ENCODE data around the gene MTFR2. TPM values are rescaled to one million over a fixed set of nuclear protein-coding genes. Genes with fewer than 3 reads are reported as not detected.

The MTFR2 gene
- total and polyA plus RNA-seq, 2 of the 13 experiments (the other 11 are each of a cell fraction or from before 2014, with no cell fraction given), result 6.7 to 10.7 TPM

DNA sequence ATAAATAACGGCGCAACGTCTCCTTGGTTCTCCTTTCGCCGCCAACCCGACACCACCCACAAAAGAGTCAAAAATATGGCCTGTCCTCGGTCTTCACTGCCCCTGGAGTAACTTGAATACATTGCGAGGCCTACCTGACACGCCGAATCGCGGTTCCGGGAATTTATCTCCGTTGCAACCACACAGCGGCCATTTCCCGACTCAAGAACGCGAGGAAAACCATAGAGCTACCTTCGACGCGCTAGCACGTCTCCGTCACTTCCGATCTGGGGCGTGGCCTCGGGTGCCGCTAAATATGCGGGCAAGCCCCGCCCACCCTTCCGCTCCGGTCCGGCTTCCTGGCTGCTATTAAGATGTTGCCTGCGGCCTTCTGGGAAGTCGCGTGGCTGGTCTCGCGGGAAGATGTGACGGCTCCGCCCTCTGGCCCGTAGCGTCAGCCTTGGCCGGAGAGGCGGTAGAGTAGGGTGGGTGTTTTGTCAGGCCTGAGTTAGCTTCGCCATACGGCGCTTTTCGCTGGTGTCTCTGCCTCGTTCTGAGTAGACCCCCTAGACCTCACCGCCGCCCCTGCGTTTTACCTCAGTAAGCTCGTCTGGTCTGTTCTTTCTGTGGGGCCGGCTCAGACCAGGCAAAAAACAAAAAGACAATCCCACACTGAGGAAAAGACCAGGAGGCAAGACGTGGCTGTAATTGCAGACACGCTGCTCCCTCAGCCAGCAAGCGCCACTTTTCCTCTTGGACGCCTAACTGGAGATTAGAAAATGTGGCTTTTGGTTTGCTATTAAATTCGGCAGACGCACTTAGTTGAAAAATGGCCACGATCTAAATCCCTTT, 39.7 kb upstream of the MTFR2 start, which contains the start of gene BCLAF1 (continued):
- 0 out of 2 replicates have a peak, but pooled peaks have one; percentile 2 for TF ChIP-seq ZSCAN9 (CRISPR knock-in tag; IDR thresholded peaks at IDR 0.05; ENCODE audit: borderline replicate concordance)
- no peak for TF ChIP-seq ZKSCAN1 (IDR thresholded peaks at IDR 0.05; ENCODE audit: low read length)
- TF ChIP-seq ZNF264 (CRISPR knock-in tag; IDR thresholded peaks at IDR 0.05), result no peak; the same call in none of the 2 replicates
- 0 out of 2 replicates have a peak, but pooled peaks have one; percentile 55 for TF ChIP-seq JUN (CRISPR knock-in tag; IDR thresholded peaks at IDR 0.05)
- TF ChIP-seq, protein P1, sequence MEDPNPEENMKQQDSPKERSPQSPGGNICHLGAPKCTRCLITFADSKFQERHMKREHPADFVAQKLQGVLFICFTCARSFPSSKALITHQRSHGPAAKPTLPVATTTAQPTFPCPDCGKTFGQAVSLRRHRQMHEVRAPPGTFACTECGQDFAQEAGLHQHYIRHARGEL (CRISPR knock-in tag; IDR thresholded peaks at IDR 0.05), result no peak
- TF ChIP-seq, protein P2, sequence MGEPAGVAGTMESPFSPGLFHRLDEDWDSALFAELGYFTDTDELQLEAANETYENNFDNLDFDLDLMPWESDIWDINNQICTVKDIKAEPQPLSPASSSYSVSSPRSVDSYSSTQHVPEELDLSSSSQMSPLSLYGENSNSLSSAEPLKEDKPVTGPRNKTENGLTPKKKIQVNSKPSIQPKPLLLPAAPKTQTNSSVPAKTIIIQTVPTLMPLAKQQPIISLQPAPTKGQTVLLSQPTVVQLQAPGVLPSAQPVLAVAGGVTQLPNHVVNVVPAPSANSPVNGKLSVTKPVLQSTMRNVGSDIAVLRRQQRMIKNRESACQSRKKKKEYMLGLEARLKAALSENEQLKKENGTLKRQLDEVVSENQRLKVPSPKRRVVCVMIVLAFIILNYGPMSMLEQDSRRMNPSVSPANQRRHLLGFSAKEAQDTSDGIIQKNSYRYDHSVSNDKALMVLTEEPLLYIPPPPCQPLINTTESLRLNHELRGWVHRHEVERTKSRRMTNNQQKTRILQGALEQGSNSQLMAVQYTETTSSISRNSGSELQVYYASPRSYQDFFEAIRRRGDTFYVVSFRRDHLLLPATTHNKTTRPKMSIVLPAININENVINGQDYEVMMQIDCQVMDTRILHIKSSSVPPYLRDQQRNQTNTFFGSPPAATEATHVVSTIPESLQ (CRISPR knock-in tag; conservative IDR thresholded peaks at IDR 0.05), result no peak; the same call in 1 of the 2 replicates
- TF ChIP-seq, protein P3, sequence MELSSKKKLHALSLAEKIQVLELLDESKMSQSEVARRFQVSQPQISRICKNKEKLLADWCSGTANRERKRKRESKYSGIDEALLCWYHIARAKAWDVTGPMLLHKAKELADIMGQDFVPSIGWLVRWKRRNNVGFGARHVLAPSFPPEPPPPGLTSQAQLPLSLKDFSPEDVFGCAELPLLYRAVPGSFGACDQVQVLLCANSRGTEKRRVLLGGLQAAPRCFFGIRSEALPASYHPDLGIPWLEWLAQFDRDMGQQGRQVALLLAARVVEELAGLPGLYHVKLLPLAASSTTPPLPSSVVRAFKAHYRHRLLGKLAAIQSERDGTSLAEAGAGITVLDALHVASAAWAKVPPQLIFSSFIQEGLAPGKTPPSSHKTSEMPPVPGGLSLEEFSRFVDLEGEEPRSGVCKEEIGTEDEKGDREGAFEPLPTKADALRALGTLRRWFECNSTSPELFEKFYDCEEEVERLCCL (CRISPR knock-in tag; IDR thresholded peaks at IDR 0.05; ENCODE audit: borderline replicate concordance), result 0 out of 2 replicates have a peak, but pooled peaks have one; percentile 74
- TF ChIP-seq ZNF207 (IDR thresholded peaks at IDR 0.05; ENCODE audit: borderline replicate concordance), result no peak
- no peak for TF ChIP-seq SALL2 (CRISPR knock-in tag; IDR thresholded peaks at IDR 0.05)
- TF ChIP-seq, protein P4, sequence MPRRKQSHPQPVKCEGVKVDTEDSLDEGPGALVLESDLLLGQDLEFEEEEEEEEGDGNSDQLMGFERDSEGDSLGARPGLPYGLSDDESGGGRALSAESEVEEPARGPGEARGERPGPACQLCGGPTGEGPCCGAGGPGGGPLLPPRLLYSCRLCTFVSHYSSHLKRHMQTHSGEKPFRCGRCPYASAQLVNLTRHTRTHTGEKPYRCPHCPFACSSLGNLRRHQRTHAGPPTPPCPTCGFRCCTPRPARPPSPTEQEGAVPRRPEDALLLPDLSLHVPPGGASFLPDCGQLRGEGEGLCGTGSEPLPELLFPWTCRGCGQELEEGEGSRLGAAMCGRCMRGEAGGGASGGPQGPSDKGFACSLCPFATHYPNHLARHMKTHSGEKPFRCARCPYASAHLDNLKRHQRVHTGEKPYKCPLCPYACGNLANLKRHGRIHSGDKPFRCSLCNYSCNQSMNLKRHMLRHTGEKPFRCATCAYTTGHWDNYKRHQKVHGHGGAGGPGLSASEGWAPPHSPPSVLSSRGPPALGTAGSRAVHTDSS (CRISPR knock-in tag; conservative IDR thresholded peaks at IDR 0.05), result no peak
- TF ChIP-seq, protein P5, sequence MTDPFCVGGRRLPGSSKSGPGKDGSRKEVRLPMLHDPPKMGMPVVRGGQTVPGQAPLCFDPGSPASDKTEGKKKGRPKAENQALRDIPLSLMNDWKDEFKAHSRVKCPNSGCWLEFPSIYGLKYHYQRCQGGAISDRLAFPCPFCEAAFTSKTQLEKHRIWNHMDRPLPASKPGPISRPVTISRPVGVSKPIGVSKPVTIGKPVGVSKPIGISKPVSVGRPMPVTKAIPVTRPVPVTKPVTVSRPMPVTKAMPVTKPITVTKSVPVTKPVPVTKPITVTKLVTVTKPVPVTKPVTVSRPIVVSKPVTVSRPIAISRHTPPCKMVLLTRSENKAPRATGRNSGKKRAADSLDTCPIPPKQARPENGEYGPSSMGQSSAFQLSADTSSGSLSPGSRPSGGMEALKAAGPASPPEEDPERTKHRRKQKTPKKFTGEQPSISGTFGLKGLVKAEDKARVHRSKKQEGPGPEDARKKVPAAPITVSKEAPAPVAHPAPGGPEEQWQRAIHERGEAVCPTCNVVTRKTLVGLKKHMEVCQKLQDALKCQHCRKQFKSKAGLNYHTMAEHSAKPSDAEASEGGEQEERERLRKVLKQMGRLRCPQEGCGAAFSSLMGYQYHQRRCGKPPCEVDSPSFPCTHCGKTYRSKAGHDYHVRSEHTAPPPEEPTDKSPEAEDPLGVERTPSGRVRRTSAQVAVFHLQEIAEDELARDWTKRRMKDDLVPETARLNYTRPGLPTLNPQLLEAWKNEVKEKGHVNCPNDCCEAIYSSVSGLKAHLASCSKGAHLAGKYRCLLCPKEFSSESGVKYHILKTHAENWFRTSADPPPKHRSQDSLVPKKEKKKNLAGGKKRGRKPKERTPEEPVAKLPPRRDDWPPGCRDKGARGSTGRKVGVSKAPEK (CRISPR knock-in tag; IDR thresholded peaks at IDR 0.05; ENCODE audit: borderline replicate concordance), result no peak; the same call in 1 of the 2 replicates
- no peak for TF ChIP-seq NPAS2 (CRISPR knock-in tag; IDR thresholded peaks at IDR 0.05; ENCODE audit: borderline replicate concordance)
- peak; percentile 62; the same call in 1 of the 2 replicates for TF ChIP-seq KDM5A (IDR thresholded peaks at IDR 0.05; ENCODE audit: borderline replicate concordance, low read length)
- TF ChIP-seq SATB2 (CRISPR knock-in tag; IDR thresholded peaks at IDR 0.05), result no peak
- no peak for TF ChIP-seq SETDB1 (CRISPR knock-in tag; IDR thresholded peaks at IDR 0.05; ENCODE audit: borderline replicate concordance)
- no peak for TF ChIP-seq ZNF652 (CRISPR knock-in tag; IDR thresholded peaks at IDR 0.05; ENCODE audit: borderline replicate concordance, low read depth)
- TF ChIP-seq ZKSCAN5 (CRISPR knock-in tag; IDR thresholded peaks at IDR 0.05), result 0 out of 2 replicates have a peak, but pooled peaks have one; percentile 22
- TF ChIP-seq NAIF1 (CRISPR knock-in tag; IDR thresholded peaks at IDR 0.05; ENCODE audit: borderline replicate concordance), result peak; percentile 69
- peak; percentile 84 for TF ChIP-seq ZNF136 (CRISPR knock-in tag; IDR thresholded peaks at IDR 0.05; ENCODE audit: low read depth)

Measured in HepG2 (cell line).